Dendritic cell treated with granulocyte-macrophage colony-stimulating factor and Interleukin-4, amounts not matched to agents 40 ng/mL and 50 ng/mL, for 4 days (primary cell): ENCODE results near the gene DOCK1.
"Not testable (repeated sequence)": the region's sequence is repeated elsewhere in the genome, so short reads cannot be mapped to it uniquely, and the experiment has no call there.

Experiments used
- H3K27ac Mint-ChIP-seq: one replicate; pipeline ENCODE4 v1.8.0; 2022; ENCODE audit warnings: mild to moderate bottlenecking, mixed read lengths
- H3K27me3 Mint-ChIP-seq: one replicate; pipeline ENCODE4 v1.8.0; 2022; ENCODE audit warnings: mild to moderate bottlenecking, mixed read lengths
- H3K36me3 Mint-ChIP-seq: one replicate; pipeline ENCODE4 v1.8.0; 2022; ENCODE audit warnings: low read depth, mixed read lengths
- H3K4me1 Mint-ChIP-seq: one replicate; pipeline ENCODE4 v1.8.0; 2022; ENCODE audit warnings: low read depth, mixed read lengths
- H3K4me3 Mint-ChIP-seq: one replicate; pipeline ENCODE4 v1.8.0; 2022; ENCODE audit warnings: mild to moderate bottlenecking, moderate library complexity, mixed read lengths
- H3K9me3 Mint-ChIP-seq: one replicate; pipeline ENCODE4 v1.8.0; 2022; ENCODE audit warnings: mixed read lengths
- intact Hi-C: fragments of 100-400 bp; cut with micrococcal nuclease; formaldehyde crosslinking; loops from one replicate; pipeline ENCODE4 v1.15.0; 2022

Gene DOCK1

GRCh38 chr10:127291329-127291728 is 386.1 kb downstream of the DOCK1 start:
- Mint-ChIP-seq H3K9me3 (peaks cover 15% of the 10 kb centered on the region), H3K27me3 (no peaks in the 10 kb centered on the region), H3K4me3 (no peak overlapping the region), H3K27ac (no peak overlapping the region), H3K36me3 (no peaks in the 10 kb centered on the region), H3K4me1 (peaks cover 13% of the 10 kb centered on the region)
- intact Hi-C loops: no loop called here

GRCh38 chr10:127292888-127293287 is 387.7 kb downstream of the DOCK1 start:
- Mint-ChIP-seq H3K4me3 (no peak overlapping the region), H3K36me3 (no peaks in the 10 kb centered on the region), H3K27me3 (no peaks in the 10 kb centered on the region), H3K4me1 (peaks cover 13% of the 10 kb centered on the region), H3K9me3 (peaks cover 6% of the 10 kb centered on the region), H3K27ac (no peak overlapping the region)
- intact Hi-C loops: no loop called here

- H3K27ac Mint-ChIP-seq: no peak overlapping the region
- intact Hi-C loops: no loop called here
- H3K4me1 Mint-ChIP-seq: peaks cover 13% of the 10 kb centered on the region
- no peak overlapping the region for H3K4me3 Mint-ChIP-seq
- H3K36me3 Mint-ChIP-seq: no peaks in the 10 kb centered on the region
- no peaks in the 10 kb centered on the region for H3K9me3 Mint-ChIP-seq
- H3K27me3 Mint-ChIP-seq: no peaks in the 10 kb centered on the region
These were observed 388.4 kb downstream of the DOCK1 start for GRCh38 chr10:127293640-127294039.

- no peaks in the 10 kb centered on the region for H3K9me3 Mint-ChIP-seq
- H3K36me3 Mint-ChIP-seq: no peaks in the 10 kb centered on the region
- no peaks in the 10 kb centered on the region for H3K27me3 Mint-ChIP-seq
- H3K4me3 Mint-ChIP-seq: no peak overlapping the region
- intact Hi-C loops: no loop called here
- H3K4me1 Mint-ChIP-seq: peaks cover 13% of the 10 kb centered on the region
- H3K27ac Mint-ChIP-seq: no peak overlapping the region
These were observed 391.5 kb downstream of the DOCK1 start for GRCh38 chr10:127296696-127297095.

- H3K27ac Mint-ChIP-seq: no peak overlapping the region
- intact Hi-C loops: no loop called here
- no peak overlapping the region for H3K4me3 Mint-ChIP-seq
- H3K9me3 Mint-ChIP-seq: no peaks in the 10 kb centered on the region
- no peaks in the 10 kb centered on the region for H3K36me3 Mint-ChIP-seq
- peaks cover 7% of the 10 kb centered on the region for H3K4me1 Mint-ChIP-seq
- H3K27me3 Mint-ChIP-seq: no peaks in the 10 kb centered on the region
These were observed 393.2 kb downstream of the DOCK1 start for GRCh38 chr10:127298381-127298780.

- H3K4me3 Mint-ChIP-seq, H3K9me3 Mint-ChIP-seq, H3K4me1 Mint-ChIP-seq, H3K27ac Mint-ChIP-seq, intact Hi-C loops, H3K27me3 Mint-ChIP-seq, H3K36me3 Mint-ChIP-seq: not testable (repeated sequence)
These were observed 394.0 kb downstream of the DOCK1 start for GRCh38 chr10:127299192-127299591.

- Mint-ChIP-seq H3K4me3 (no peak overlapping the region), H3K9me3 (no peaks in the 10 kb centered on the region), H3K4me1 (no peaks in the 10 kb centered on the region), H3K36me3 (no peaks in the 10 kb centered on the region), H3K27ac (no peak overlapping the region), H3K27me3 (no peaks in the 10 kb centered on the region)
- intact Hi-C loops: no loop called here
These were observed 394.9 kb downstream of the DOCK1 start for GRCh38 chr10:127299956-127300689.

- Mint-ChIP-seq H3K27ac (no peak overlapping the region), H3K4me3 (no peak overlapping the region), H3K4me1 (no peaks in the 10 kb centered on the region), H3K36me3 (no peaks in the 10 kb centered on the region), H3K27me3 (no peaks in the 10 kb centered on the region), H3K9me3 (no peaks in the 10 kb centered on the region)
- intact Hi-C loops: no loop called here
These were observed 395.7 kb downstream of the DOCK1 start for GRCh38 chr10:127300868-127301321.

- Mint-ChIP-seq H3K27ac (no peak overlapping the region), H3K4me3 (no peak overlapping the region), H3K9me3 (no peaks in the 10 kb centered on the region), H3K27me3 (no peaks in the 10 kb centered on the region), H3K36me3 (no peaks in the 10 kb centered on the region), H3K4me1 (no peaks in the 10 kb centered on the region)
- intact Hi-C loops: no loop called here
These were observed 397.1 kb downstream of the DOCK1 start for GRCh38 chr10:127302343-127302742.

- no peaks in the 10 kb centered on the region for H3K36me3 Mint-ChIP-seq
- no peak overlapping the region for H3K27ac Mint-ChIP-seq
- no peaks in the 10 kb centered on the region for H3K4me1 Mint-ChIP-seq
- H3K4me3 Mint-ChIP-seq: no peak overlapping the region
- intact Hi-C loops: no loop called here
- H3K27me3 Mint-ChIP-seq: no peaks in the 10 kb centered on the region
- H3K9me3 Mint-ChIP-seq: no peaks in the 10 kb centered on the region
These were observed 397.9 kb downstream of the DOCK1 start for GRCh38 chr10:127303105-127303504.

- no peaks in the 10 kb centered on the region for H3K9me3 Mint-ChIP-seq
- no peak overlapping the region for H3K4me3 Mint-ChIP-seq
- H3K27ac Mint-ChIP-seq: no peak overlapping the region
- no peaks in the 10 kb centered on the region for H3K36me3 Mint-ChIP-seq
- intact Hi-C loops: no loop called here
- no peaks in the 10 kb centered on the region for H3K27me3 Mint-ChIP-seq
- no peaks in the 10 kb centered on the region for H3K4me1 Mint-ChIP-seq
These were observed 398.5 kb downstream of the DOCK1 start for GRCh38 chr10:127303746-127304145.

GRCh38 chr10:127306479-127306878 is 401.3 kb downstream of the DOCK1 start:
- H3K27me3 Mint-ChIP-seq: no peaks in the 10 kb centered on the region
- intact Hi-C loops: no loop called here
- no peak overlapping the region for H3K27ac Mint-ChIP-seq
- no peaks in the 10 kb centered on the region for H3K9me3 Mint-ChIP-seq
- no peaks in the 10 kb centered on the region for H3K4me1 Mint-ChIP-seq
- no peaks in the 10 kb centered on the region for H3K36me3 Mint-ChIP-seq
- no peak overlapping the region for H3K4me3 Mint-ChIP-seq

GRCh38 chr10:127307338-127307737 is 402.1 kb downstream of the DOCK1 start:
- no peaks in the 10 kb centered on the region for H3K27me3 Mint-ChIP-seq
- intact Hi-C loops: no loop called here
- H3K9me3 Mint-ChIP-seq: no peaks in the 10 kb centered on the region
- H3K4me3 Mint-ChIP-seq: no peak overlapping the region
- H3K36me3 Mint-ChIP-seq: no peaks in the 10 kb centered on the region
- no peak overlapping the region for H3K27ac Mint-ChIP-seq
- no peaks in the 10 kb centered on the region for H3K4me1 Mint-ChIP-seq

- intact Hi-C loops: no loop called here
- no peak overlapping the region for H3K4me3 Mint-ChIP-seq
- H3K4me1 Mint-ChIP-seq: no peaks in the 10 kb centered on the region
- H3K27me3 Mint-ChIP-seq: no peaks in the 10 kb centered on the region
- H3K27ac Mint-ChIP-seq: no peak overlapping the region
- H3K36me3 Mint-ChIP-seq: no peaks in the 10 kb centered on the region
- H3K9me3 Mint-ChIP-seq: no peaks in the 10 kb centered on the region
These were observed 402.8 kb downstream of the DOCK1 start for GRCh38 chr10:127308031-127308430.

GRCh38 chr10:127309619-127310018 is 404.4 kb downstream of the DOCK1 start:
- H3K4me1 Mint-ChIP-seq, intact Hi-C loops: not testable (repeated sequence)

More at GRCh38 chr10:127309619-127310018, 404.4 kb downstream of the DOCK1 start:
- not testable (repeated sequence) for H3K9me3 Mint-ChIP-seq, H3K27me3 Mint-ChIP-seq, H3K36me3 Mint-ChIP-seq, H3K4me3 Mint-ChIP-seq, H3K27ac Mint-ChIP-seq
